Loucy (cell line): Measurements from ENCODE around the gene SH2D4B.

Source experiments
- EZH2phosphoT487 ChIP-seq: fragments of 200-600 bp; IDR thresholded peaks from 2 replicates; pipeline ENCODE4 v1.6.1; 2018; ENCODE audit warnings: antibody characterized with exemption, mild to moderate bottlenecking, moderate library complexity, borderline replicate concordance
- TF ChIP-seq, protein P1 (sequence below): fragments of 200-600 bp; sonication (generic); conservative IDR thresholded peaks from 2 replicates; pipeline ENCODE4 v1.5.1; 2014; ENCODE audit warnings: mild to moderate bottlenecking, antibody characterized with exemption, low read length

DNA sequence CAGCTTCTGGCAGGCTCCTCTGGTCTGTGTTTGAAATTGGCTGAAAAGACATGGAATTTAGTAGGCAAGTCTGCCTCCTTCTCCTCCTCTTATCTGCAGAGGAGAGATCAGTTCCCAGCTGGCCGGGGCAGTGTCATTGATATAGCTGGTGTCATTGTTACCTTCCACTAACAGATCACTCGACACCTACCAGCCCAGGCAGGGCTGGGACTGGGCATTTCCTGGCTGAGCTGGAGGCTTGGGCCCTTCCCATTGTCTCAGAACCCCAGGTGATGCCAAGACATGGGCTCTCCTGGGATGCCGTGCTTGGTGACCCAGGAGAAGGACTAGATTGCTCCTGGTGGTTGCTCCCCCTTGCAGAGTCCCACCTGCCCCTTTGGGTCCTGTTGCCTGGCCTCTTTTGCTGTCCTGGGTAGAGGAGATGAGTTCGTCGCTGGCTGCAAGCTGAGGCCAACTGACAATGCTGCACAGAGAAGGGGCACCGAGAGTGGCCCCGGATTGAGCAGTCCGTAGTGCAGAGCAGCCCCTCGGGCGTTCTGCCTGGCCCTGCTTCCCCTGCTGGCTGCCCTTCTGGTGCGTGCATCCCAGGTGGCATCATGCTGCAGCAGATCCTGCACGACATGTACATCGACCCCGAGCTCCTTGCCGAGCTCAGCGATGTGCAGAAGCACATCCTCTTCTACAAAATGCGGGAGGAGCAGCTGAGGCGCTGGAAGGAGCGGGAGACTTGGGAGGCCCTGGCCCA is at the start of gene SH2D4B:
- TF ChIP-seq, protein P1, sequence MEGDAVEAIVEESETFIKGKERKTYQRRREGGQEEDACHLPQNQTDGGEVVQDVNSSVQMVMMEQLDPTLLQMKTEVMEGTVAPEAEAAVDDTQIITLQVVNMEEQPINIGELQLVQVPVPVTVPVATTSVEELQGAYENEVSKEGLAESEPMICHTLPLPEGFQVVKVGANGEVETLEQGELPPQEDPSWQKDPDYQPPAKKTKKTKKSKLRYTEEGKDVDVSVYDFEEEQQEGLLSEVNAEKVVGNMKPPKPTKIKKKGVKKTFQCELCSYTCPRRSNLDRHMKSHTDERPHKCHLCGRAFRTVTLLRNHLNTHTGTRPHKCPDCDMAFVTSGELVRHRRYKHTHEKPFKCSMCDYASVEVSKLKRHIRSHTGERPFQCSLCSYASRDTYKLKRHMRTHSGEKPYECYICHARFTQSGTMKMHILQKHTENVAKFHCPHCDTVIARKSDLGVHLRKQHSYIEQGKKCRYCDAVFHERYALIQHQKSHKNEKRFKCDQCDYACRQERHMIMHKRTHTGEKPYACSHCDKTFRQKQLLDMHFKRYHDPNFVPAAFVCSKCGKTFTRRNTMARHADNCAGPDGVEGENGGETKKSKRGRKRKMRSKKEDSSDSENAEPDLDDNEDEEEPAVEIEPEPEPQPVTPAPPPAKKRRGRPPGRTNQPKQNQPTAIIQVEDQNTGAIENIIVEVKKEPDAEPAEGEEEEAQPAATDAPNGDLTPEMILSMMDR = no peak
- no peak for TF ChIP-seq EZH2phosphoT487
